Activated CD4-positive, alpha-beta T cell treated with anti-CD3 and anti-CD28 coated beads for 1 hour (primary cell): Measurements from ENCODE around the gene GTF2I.
"Not testable (repeated sequence)": the region's sequence is repeated elsewhere in the genome, so short reads cannot be mapped to it uniquely, and the experiment has no call there.

Experiments used
- DNase-seq: peaks from one replicate; pipeline ENCODE4 v3.0.0-alpha.2; 2020

The GTF2I gene

GRCh38 chr7:74657692-74658177 lies at the start of gene GTF2I:
Gene GTF2I (plus strand): TSS chr7:74657718. CDS start chr7:74689129, 31,411 bp downstream.
- no peak for DNase-seq

- DNase-seq, result no peak
These were observed 45.3 kb upstream of the GTF2I start for GRCh38 chr7:74612015-74612829.

GRCh38 chr7:74615933-74616780 lies 41.4 kb upstream of the GTF2I start:
- no peak for DNase-seq

GRCh38 chr7:74617180-74617744 lies 40.3 kb upstream of the GTF2I start:
- DNase-seq, result no peak

GRCh38 chr7:74619235-74619860 lies 38.2 kb upstream of the GTF2I start:
- no peak for DNase-seq

- no peak for DNase-seq
These were observed 35.2 kb upstream of the GTF2I start for GRCh38 chr7:74622228-74622749.

GRCh38 chr7:74623135-74623534 lies 34.4 kb upstream of the GTF2I start:
- DNase-seq, result no peak

GRCh38 chr7:74625446-74625845 lies 32.1 kb upstream of the GTF2I start:
- no peak for DNase-seq

- no peak for DNase-seq
These were observed 29.7 kb upstream of the GTF2I start for GRCh38 chr7:74627661-74628411.

- DNase-seq, result no peak
These were observed 25.0 kb upstream of the GTF2I start for GRCh38 chr7:74632505-74632904.

GRCh38 chr7:74633451-74633921 lies 24.0 kb upstream of the GTF2I start:
- no peak for DNase-seq

- no peak for DNase-seq
These were observed 19.8 kb upstream of the GTF2I start for GRCh38 chr7:74637745-74638144.

- peak; percentile 67 for DNase-seq
These were observed 7.5 kb upstream of the GTF2I start for GRCh38 chr7:74650055-74650454.

- DNase-seq, result not testable (repeated sequence)
These were observed 6.9 kb upstream of the GTF2I start for GRCh38 chr7:74650493-74651132.

GRCh38 chr7:74651133-74651504 lies 6.4 kb upstream of the GTF2I start:
- DNase-seq, result not testable (repeated sequence)

GRCh38 chr7:74653686-74654181 lies 3.8 kb upstream of the GTF2I start:
- DNase-seq, result no peak

GRCh38 chr7:74654811-74655210 lies 2.7 kb upstream of the GTF2I start:
- no peak for DNase-seq

- DNase-seq, result no peak
These were observed 2.2 kb upstream of the GTF2I start for GRCh38 chr7:74655324-74655723.

GRCh38 chr7:74655768-74656440 lies 1.6 kb upstream of the GTF2I start:
- DNase-seq, result no peak

- peak; percentile 55 for DNase-seq
These were observed 1.1 kb upstream of the GTF2I start for GRCh38 chr7:74656441-74656836.
